ENCODE results near the gene POLH.
A peak's percentile ranks its signal among the peaks of the same experiment; 100 is the strongest.
"Not testable (repeated sequence)": the region's sequence is repeated elsewhere in the genome, so short reads cannot be mapped to it uniquely, and the experiment has no call there.

Gene POLH

GRCh38 chr6:43579171-43579570, 3.2 kb downstream of the POLH start:
- Mint-ChIP-seq H3K4me3 (no peak overlapping the region), H3K4me1 (ENCODE audit: low read depth) (peaks cover 34% of the 10 kb centered on the region)

GRCh38 chr6:43582911-43583310, 6.9 kb downstream of the POLH start:
- peaks cover 11% of the 10 kb centered on the region for H3K4me1 Mint-ChIP-seq (ENCODE audit: low read depth)
- H3K27ac Mint-ChIP-seq, result no peak overlapping the region
- no peaks in the 10 kb centered on the region for H3K9me3 Mint-ChIP-seq
- no peak overlapping the region for H3K4me3 Mint-ChIP-seq
- intact Hi-C loops (cut with micrococcal nuclease), result no loop called here
- peaks cover 55% of the 10 kb centered on the region for H3K36me3 Mint-ChIP-seq (ENCODE audit: low read depth)
- H3K27me3 Mint-ChIP-seq, result no peaks in the 10 kb centered on the region

More at GRCh38 chr6:43579171-43579570, 3.2 kb downstream of the POLH start:
- H3K27ac Mint-ChIP-seq, result peak overlapping the region; percentile 10
- H3K27me3 Mint-ChIP-seq, result no peaks in the 10 kb centered on the region
- no peaks in the 10 kb centered on the region for H3K9me3 Mint-ChIP-seq
- peaks cover 35% of the 10 kb centered on the region for H3K36me3 Mint-ChIP-seq (ENCODE audit: low read depth)
- intact Hi-C loops (cut with micrococcal nuclease), result loop anchor here (5.0 kb wide), 1 partner anchor 48 kb away; the partner anchor contains the start of gene GTPBP2

DNA sequence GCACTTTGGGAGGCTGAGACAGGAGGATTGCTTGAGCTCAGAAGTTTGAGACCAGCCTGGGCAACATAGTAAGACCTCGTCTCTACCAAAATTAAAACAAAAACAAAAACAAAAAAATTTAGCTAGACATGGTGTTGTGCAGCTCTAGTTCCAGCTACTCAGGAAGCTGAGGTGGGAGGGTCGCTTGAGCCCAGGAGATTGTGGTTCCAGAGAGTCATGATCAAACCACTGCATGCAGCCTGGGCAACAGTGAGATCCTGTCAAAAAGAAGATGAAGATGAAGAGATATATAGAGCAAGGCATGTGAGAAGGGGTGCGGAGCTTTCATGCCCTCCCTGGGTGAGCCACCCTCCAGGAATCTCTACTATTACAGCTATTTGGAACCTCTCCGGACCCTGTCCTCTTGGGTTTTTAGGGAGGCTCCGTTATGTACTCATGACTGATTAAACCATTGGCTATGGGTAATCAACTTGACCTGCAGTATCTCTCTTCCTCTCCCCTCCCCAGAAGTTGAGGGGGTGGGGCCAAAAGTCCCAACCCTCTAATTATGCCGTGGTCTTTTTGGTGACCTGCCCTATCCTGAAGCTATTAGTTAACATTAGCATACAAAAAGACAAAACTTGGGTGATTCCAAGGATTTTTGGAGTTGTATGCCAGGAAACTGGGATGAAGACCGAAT, 9.0 kb downstream of the POLH start:
- Mint-ChIP-seq H3K4me3 (no peak overlapping the region), H3K36me3 (ENCODE audit: low read depth) (peaks cover 77% of the 10 kb centered on the region), H3K27me3 (no peaks in the 10 kb centered on the region), H3K4me1 (ENCODE audit: low read depth) (no peaks in the 10 kb centered on the region), H3K27ac (no peak overlapping the region), H3K9me3 (no peaks in the 10 kb centered on the region)
- intact Hi-C loops (cut with micrococcal nuclease), result no loop called here

DNA sequence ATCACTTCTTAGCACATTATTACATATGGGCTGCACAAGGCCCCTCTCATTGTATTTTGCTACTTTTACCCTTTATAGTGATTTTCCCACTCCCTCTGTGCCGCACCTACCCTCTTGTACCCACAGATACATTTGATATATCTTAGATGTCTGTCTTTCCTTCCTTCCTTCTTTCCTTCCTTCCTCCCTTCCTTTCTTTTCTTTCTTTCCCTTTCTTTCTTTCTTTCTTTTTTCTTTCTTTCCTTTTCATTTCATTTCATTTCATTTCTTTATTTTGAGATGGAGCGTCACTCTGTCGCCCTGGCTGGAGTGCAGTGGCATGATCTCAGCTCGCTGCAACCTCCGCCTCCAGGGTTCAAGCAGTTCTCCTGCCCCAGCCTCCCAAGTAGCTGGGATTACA, 12.2 kb downstream of the POLH start:
- Mint-ChIP-seq H3K9me3 (no peaks in the 10 kb centered on the region), H3K27ac (no peak overlapping the region), H3K4me1 (ENCODE audit: low read depth) (no peaks in the 10 kb centered on the region), H3K27me3 (no peaks in the 10 kb centered on the region), H3K4me3 (no peak overlapping the region), H3K36me3 (ENCODE audit: low read depth) (peaks cover 79% of the 10 kb centered on the region)
- intact Hi-C loops (cut with micrococcal nuclease), result no loop called here

- H3K4me3 Mint-ChIP-seq; H3K27ac Mint-ChIP-seq; intact Hi-C loops (cut with micrococcal nuclease); H3K4me1 Mint-ChIP-seq (ENCODE audit: low read depth); H3K9me3 Mint-ChIP-seq; H3K27me3 Mint-ChIP-seq: not testable (repeated sequence)
- H3K36me3 Mint-ChIP-seq (ENCODE audit: low read depth), result peaks cover 66% of the 10 kb centered on the region
Measured at GRCh38 chr6:43589564-43589963, 13.6 kb downstream of the POLH start.

DNA sequence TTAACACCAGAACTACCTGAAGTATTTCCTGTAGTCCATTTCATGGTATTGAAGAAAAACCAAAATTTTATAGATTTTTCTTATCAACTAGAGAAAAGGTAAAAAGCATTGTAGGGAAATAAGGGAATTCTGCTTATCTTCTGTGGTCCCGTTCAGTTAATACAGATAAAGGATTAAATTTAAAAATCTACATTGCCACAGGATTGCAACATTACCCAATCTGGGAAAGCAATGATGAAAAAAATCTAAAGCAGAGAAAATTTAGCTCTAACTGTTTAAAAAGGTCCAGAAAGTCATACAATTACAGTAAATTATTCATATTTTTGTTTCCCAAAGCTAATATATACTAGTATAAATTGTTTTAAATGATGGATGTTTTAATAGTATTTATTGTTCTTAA, 18.0 kb downstream of the POLH start:
- H3K4me3 Mint-ChIP-seq, result no peak overlapping the region
- peaks cover 42% of the 10 kb centered on the region for H3K36me3 Mint-ChIP-seq (ENCODE audit: low read depth)
- intact Hi-C loops (cut with micrococcal nuclease), result no loop called here
- H3K27me3 Mint-ChIP-seq, result no peaks in the 10 kb centered on the region
- no peak overlapping the region for H3K27ac Mint-ChIP-seq
- no peaks in the 10 kb centered on the region for H3K9me3 Mint-ChIP-seq
- no peaks in the 10 kb centered on the region for H3K4me1 Mint-ChIP-seq (ENCODE audit: low read depth)

- Mint-ChIP-seq H3K4me1 (ENCODE audit: low read depth) (no peaks in the 10 kb centered on the region), H3K4me3 (no peak overlapping the region), H3K9me3 (no peaks in the 10 kb centered on the region), H3K27me3 (no peaks in the 10 kb centered on the region), H3K36me3 (ENCODE audit: low read depth) (peaks cover 77% of the 10 kb centered on the region), H3K27ac (no peak overlapping the region)
- intact Hi-C loops (cut with micrococcal nuclease), result no loop called here
Measured at GRCh38 chr6:43600595-43600994, 24.6 kb downstream of the POLH start.

DNA sequence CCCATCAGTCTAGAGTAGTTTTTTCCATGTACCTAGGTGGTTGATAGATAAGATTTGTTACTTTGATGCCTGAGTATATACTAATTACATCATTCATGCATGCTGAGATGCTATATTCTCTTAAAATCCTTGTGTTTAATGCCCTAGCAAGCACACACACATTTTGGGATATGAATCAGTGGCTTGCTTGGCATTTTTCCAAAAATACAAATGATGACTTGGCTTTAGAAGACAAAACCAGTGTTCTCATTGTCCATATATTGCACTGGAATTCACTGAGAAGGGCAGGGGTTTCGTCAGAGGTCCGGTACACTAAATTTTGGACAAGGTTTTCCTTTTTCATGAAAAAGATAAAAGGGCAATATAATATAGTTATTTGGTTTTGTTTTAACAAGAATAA, 28.2 kb downstream of the POLH start:
- Mint-ChIP-seq H3K27me3 (no peaks in the 10 kb centered on the region), H3K27ac (no peak overlapping the region), H3K9me3 (no peaks in the 10 kb centered on the region), H3K36me3 (ENCODE audit: low read depth) (peaks cover 83% of the 10 kb centered on the region), H3K4me3 (no peak overlapping the region), H3K4me1 (ENCODE audit: low read depth) (peaks cover 13% of the 10 kb centered on the region)
- intact Hi-C loops (cut with micrococcal nuclease), result no loop called here

- intact Hi-C loops (cut with micrococcal nuclease), result no loop called here
- Mint-ChIP-seq H3K27ac (no peak overlapping the region), H3K9me3 (no peaks in the 10 kb centered on the region), H3K4me3 (no peak overlapping the region), H3K36me3 (ENCODE audit: low read depth) (peaks cover 77% of the 10 kb centered on the region), H3K4me1 (ENCODE audit: low read depth) (peaks cover 16% of the 10 kb centered on the region), H3K27me3 (no peaks in the 10 kb centered on the region)
Measured at GRCh38 chr6:43606019-43606418, 30.0 kb downstream of the POLH start.

DNA sequence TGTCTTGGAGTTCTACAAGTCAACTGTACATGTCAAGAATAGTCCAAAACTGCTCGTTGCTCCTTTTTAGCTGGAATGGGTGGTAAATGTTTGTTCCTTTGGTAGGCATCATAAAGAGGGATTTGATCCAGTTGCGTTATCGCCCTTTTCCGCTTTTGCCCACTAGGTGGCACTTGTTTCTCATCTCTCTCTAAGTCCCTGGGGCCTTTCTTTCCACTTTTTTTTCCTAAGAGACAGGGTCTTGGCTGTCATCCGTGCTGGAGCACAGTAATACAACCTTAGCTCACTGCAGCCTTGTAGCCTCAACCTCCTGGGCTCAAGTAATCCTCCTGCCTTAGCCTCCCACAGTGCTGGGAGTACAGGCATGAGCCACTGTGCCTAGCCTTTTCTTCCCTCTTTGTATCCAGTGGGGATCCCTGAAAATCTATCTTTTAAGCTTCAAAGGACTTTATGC, 32.4 kb downstream of the POLH start:
- H3K27ac Mint-ChIP-seq, result peak overlapping the region; percentile 30
- intact Hi-C loops (cut with micrococcal nuclease), result loop anchor here (2.0 kb wide), 1 partner anchor 472 kb away; no protein-coding TSS in a partner anchor
- peaks cover 16% of the 10 kb centered on the region for H3K4me1 Mint-ChIP-seq (ENCODE audit: low read depth)
- no peak overlapping the region for H3K4me3 Mint-ChIP-seq
- H3K9me3 Mint-ChIP-seq, result no peaks in the 10 kb centered on the region
- H3K36me3 Mint-ChIP-seq (ENCODE audit: low read depth), result peaks cover 65% of the 10 kb centered on the region
- no peaks in the 10 kb centered on the region for H3K27me3 Mint-ChIP-seq

- intact Hi-C loops (cut with micrococcal nuclease), result loop anchor here (2.0 kb wide), 1 partner anchor 472 kb away; no protein-coding TSS in a partner anchor
- peaks cover 66% of the 10 kb centered on the region for H3K36me3 Mint-ChIP-seq (ENCODE audit: low read depth)
- H3K4me3 Mint-ChIP-seq, result no peak overlapping the region
- peak overlapping the region; percentile 30 for H3K27ac Mint-ChIP-seq
- H3K9me3 Mint-ChIP-seq, result no peaks in the 10 kb centered on the region
- peaks cover 16% of the 10 kb centered on the region for H3K4me1 Mint-ChIP-seq (ENCODE audit: low read depth)
- no peaks in the 10 kb centered on the region for H3K27me3 Mint-ChIP-seq
Measured at GRCh38 chr6:43608807-43609206, 32.8 kb downstream of the POLH start.

- Mint-ChIP-seq H3K27ac (no peak overlapping the region), H3K27me3 (no peaks in the 10 kb centered on the region), H3K4me1 (ENCODE audit: low read depth) (peaks cover 16% of the 10 kb centered on the region), H3K4me3 (no peak overlapping the region), H3K36me3 (ENCODE audit: low read depth) (peaks cover 65% of the 10 kb centered on the region), H3K9me3 (no peaks in the 10 kb centered on the region)
- intact Hi-C loops (cut with micrococcal nuclease), result loop anchor here (2.0 kb wide), 1 partner anchor 471 kb away; no protein-coding TSS in a partner anchor
Measured at GRCh38 chr6:43609402-43609801, 33.4 kb downstream of the POLH start.

- Mint-ChIP-seq H3K4me3 (no peak overlapping the region), H3K4me1 (ENCODE audit: low read depth) (peaks cover 16% of the 10 kb centered on the region), H3K27me3 (no peaks in the 10 kb centered on the region), H3K27ac (no peak overlapping the region), H3K9me3 (no peaks in the 10 kb centered on the region), H3K36me3 (ENCODE audit: low read depth) (peaks cover 62% of the 10 kb centered on the region)
- intact Hi-C loops (cut with micrococcal nuclease), result no loop called here
Measured at GRCh38 chr6:43610431-43610830, 34.4 kb downstream of the POLH start.

DNA sequence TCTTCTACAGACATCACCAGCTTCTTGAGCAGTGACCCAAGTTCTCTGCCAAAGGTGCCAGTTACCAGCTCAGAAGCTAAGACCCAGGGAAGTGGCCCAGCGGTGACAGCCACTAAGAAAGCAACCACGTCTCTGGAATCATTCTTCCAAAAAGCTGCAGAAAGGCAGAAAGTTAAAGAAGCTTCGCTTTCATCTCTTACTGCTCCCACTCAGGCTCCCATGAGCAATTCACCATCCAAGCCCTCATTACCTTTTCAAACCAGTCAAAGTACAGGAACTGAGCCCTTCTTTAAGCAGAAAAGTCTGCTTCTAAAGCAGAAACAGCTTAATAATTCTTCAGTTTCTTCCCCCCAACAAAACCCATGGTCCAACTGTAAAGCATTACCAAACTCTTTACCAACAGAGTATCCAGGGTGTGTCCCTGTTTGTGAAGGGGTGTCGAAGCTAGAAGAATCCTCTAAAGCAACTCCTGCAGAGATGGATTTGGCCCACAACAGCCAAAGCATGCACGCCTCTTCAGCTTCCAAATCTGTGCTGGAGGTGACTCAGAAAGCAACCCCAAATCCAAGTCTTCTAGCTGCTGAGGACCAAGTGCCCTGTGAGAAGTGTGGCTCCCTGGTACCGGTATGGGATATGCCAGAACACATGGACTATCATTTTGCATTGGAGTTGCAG, 37.9 kb downstream of the POLH start:
- H3K4me3 Mint-ChIP-seq, result no peak overlapping the region
- peaks cover 39% of the 10 kb centered on the region for H3K36me3 Mint-ChIP-seq (ENCODE audit: low read depth)
- H3K27ac Mint-ChIP-seq, result peak overlapping the region; percentile 26
- H3K9me3 Mint-ChIP-seq, result no peaks in the 10 kb centered on the region
- no peaks in the 10 kb centered on the region for H3K27me3 Mint-ChIP-seq
- intact Hi-C loops (cut with micrococcal nuclease), result no loop called here
- peaks cover 7% of the 10 kb centered on the region for H3K4me1 Mint-ChIP-seq (ENCODE audit: low read depth)

Data from dendritic cell treated with granulocyte-macrophage colony-stimulating factor and Interleukin-4, amounts not matched to agents 40 ng/mL and 50 ng/mL, for 4 days (primary cell).